MG63 (cell line): ENCODE data around the gene FGG. TPM values are rescaled to one million over a fixed set of nuclear protein-coding genes. Genes with fewer than 3 reads are reported as not detected.

Source experiments
- DNase-seq: peaks from one replicate; pipeline ENCODE4 v3.0.0-alpha.2; 2020
- H3K27me3 ChIP-seq: fragments of 250-450 bp; sonication (Bioruptor Pico); 2 replicates; pipeline ENCODE4 v1.5.1; 2020; ENCODE audit warnings: mild to moderate bottlenecking, moderate library complexity
- H3K36me3 ChIP-seq: fragments of 250-450 bp; sonication (Bioruptor Pico); 2 replicates; pipeline ENCODE4 v1.5.1; 2020; ENCODE audit warnings: mild to moderate bottlenecking, moderate library complexity
- H3K4me3 ChIP-seq: fragments of 250-450 bp; sonication (Bioruptor Pico); 2 replicates; pipeline ENCODE4 v1.5.1; 2020; ENCODE audit warnings: mild to moderate bottlenecking, moderate library complexity
- H3K9me3 ChIP-seq: fragments of 250-450 bp; sonication (Bioruptor Pico); 2 replicates; pipeline ENCODE4 v1.5.1; 2020; ENCODE audit warnings: mild to moderate bottlenecking, moderate library complexity
- total RNA-seq: library from RNA; depleted of rRNA; stranded (reverse); fragments of >200 nt; shearing (Covaris generic); gene quantifications from 2 replicates; pipeline ENCODE4 v1.2.3, GENCODE V29; 2014; ENCODE audit warnings: low replicate concordance; rRNA removed

FGG gene
- total RNA-seq: not detected in 2 replicates

DNA sequence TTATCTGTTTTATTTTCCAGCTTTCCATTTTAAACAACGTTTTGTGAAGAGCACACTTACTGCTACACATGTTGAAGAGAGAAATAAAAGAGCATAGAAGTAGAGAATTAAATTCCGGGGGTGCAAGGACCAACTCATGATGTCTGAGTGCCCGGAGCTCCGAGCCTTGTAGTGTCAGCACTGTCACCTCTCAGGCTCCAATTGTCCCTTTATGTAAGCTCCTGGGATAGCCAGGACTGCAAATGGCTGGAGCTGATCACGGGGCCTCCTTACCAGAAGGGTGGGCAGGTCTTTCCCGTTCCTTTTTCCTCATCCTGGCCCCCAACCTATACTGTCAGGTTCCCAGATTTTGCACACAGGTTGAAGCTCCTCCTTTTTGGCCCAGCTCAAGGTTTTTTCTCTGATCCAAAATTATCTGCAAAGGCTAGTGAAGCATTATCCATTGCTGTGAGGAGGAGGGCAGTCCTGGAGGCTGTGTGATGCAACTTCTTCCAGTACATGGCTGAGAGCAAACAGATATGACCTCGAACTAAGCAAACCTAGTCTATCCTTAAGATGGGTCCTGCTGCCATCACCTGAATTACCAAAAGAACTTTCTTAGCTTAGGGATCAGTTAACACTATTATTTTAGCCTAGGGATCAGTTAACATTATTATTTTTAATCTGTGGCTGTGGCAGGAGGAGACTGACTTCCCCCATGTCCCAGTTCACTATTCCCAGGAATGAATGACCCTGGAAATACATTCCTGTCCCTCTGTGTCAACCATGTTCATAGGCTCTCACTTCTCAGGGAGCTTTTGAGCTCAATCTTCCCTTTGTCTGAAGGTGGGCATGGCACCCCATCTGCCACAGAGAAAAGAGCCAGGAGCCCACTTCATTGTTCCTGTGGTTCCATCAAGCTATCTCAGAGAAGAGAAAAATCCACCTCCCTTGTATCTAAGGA, at the start of gene FGG:
FGG (minus strand) TSS at position 185 of the 943 bp plus-strand sequence; CDS start at position 138, 47 bp downstream.
- no peaks in the 10 kb centered on the region for H3K27me3 ChIP-seq
- no peak for DNase-seq
- H3K9me3 ChIP-seq: no peaks in the 10 kb centered on the region
- H3K36me3 ChIP-seq: no peaks in the 10 kb centered on the region
- no peak within 1 kb of the TSS for H3K4me3 ChIP-seq

GRCh38 chr4:154660052-154660451, 47.6 kb upstream of the FGG start:
- DNase-seq: peak; percentile 30
- H3K27me3 ChIP-seq: no peaks in the 10 kb centered on the region

DNA sequence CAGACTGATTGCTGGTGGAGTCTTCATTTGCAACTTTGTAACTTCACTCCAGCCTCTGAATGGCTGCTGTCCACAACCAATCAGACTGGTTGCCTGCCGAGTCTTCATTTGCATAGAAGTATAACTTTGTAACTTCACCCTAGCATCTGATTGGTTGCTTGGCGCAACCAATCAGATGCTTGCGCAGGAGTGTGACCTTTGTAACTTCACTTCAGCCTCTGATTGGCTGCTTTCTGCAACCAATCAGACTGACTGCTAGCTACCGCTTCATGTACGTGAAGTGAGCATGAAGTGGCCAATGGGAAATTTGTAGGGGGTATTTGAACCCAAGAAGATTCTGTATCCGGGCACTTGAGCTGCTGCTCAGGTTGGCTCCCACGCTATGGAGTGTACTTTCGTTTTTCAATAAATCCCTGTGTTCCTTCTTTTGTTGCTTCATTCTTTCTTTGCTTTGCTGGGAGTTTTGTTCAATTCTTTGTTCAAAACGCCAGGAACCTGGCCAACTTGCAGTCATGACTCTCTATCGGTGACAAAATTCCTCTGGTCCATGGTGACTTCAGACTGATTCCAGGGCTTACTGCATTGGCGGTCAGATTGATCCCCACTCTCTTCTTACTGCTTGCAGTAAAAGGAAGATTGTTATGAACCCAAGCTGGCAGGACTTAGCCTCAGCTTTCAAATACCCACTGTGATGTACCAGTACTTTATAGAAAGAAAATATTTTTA, 46.4 kb upstream of the FGG start:
- Histone ChIP-seq H3K9me3 (no peaks in the 10 kb centered on the region), H3K27me3 (no peaks in the 10 kb centered on the region), H3K36me3 (no peaks in the 10 kb centered on the region), H3K4me3 (no peak overlapping the region)
- no peak for DNase-seq

More at GRCh38 chr4:154660052-154660451, 47.6 kb upstream of the FGG start:
- no peak overlapping the region for H3K4me3 ChIP-seq
- no peaks in the 10 kb centered on the region for H3K9me3 ChIP-seq
- H3K36me3 ChIP-seq: no peaks in the 10 kb centered on the region

DNA sequence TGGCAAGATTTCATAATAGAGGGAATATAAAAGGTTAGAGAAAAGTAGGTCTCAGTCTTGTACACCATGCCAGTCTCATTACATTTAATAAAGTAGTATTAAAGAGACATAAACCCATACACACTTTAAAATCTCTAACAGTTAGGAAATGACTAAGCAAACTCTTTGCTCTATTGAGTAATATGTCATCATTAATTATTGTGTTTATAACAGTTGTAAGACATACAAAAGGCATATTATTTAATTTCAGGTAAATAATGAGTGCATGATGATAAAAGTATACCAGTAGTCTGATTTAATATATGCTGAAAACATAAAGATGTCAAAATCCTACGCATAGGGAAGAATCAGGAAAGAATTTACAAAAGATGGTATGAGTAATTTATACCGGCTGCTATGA, 31.0 kb upstream of the FGG start:
- no peak for DNase-seq
- H3K4me3 ChIP-seq: no peak overlapping the region
- no peaks in the 10 kb centered on the region for H3K9me3 ChIP-seq
- no peaks in the 10 kb centered on the region for H3K36me3 ChIP-seq
- H3K27me3 ChIP-seq: no peaks in the 10 kb centered on the region

DNA sequence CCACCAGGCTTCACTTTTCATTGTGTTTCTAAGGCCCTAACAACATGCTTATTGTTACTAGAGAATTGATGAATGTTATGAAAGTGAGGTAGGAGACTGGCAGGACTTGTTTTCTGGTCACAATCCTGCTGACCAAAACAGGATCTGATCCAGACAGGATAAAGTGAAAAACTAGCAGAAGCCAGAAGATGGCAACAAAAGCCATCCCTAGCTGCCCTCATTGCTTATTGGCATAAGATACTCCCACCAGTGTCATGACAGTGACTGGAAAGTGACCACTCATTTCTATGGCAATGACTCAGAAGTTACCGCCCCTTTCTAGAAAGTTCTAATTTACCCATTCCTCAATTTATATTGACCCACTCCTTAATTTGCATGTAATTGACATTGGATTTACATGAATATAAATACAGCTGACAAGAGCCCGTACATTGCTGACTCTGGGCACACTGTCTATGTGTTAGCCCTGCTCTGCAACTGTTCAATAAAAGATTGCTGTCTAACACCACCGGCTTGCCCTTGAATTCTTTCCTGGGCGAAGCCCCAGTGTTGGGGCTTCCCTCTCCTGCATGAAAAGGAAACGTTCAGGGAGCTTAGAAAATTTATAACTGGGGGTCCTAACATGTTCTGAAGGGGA, 30.0 kb upstream of the FGG start:
- no peak overlapping the region for H3K4me3 ChIP-seq
- no peaks in the 10 kb centered on the region for H3K27me3 ChIP-seq
- no peaks in the 10 kb centered on the region for H3K9me3 ChIP-seq
- no peaks in the 10 kb centered on the region for H3K36me3 ChIP-seq
- DNase-seq: no peak

DNA sequence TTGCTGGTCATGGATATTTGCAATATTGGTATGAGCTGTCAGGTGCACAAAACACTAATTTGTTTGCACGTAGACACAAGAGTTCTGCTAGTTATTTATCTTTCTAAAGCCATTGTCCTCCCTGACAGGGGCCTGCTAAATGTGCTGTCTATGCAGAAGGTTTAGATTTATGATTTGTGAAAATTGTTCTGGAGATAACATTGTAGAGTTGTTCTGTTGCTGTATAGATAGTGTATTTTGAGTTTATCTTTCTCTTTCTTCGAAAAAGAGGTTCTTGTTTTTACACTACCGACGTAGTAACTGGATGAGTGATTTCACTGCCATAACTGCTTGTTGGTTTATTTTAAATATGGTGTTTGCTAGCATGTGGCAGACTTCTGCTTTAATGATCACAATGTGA, 28.5 kb upstream of the FGG start:
- no peaks in the 10 kb centered on the region for H3K9me3 ChIP-seq
- no peaks in the 10 kb centered on the region for H3K36me3 ChIP-seq
- H3K27me3 ChIP-seq: no peaks in the 10 kb centered on the region
- no peak overlapping the region for H3K4me3 ChIP-seq
- no peak for DNase-seq

DNA sequence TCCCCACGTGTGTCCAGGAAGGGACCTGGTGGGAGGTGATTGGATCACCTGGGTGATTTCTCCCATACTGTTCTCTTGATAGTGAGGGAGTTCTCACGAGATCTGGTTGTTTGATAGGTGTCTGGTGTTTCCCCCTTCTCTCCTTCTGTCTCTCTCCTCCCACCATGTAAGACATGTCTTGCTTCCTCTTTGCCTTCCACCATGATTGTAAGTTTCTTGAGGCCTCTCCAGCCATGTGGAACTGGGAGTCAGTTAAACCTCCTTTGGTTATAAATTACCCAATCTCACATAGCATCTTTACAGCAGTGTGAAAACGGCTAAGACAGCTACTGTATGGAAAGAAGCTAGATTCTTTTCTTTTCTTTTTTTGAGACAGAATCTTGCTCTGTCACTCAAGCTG, 21.6 kb upstream of the FGG start:
- no peak for DNase-seq
- Histone ChIP-seq H3K36me3 (no peaks in the 10 kb centered on the region), H3K4me3 (no peak overlapping the region), H3K27me3 (no peaks in the 10 kb centered on the region), H3K9me3 (no peaks in the 10 kb centered on the region)

GRCh38 chr4:154631828-154632227, 19.4 kb upstream of the FGG start:
- DNase-seq: no peak
- H3K4me3 ChIP-seq: no peak overlapping the region
- no peaks in the 10 kb centered on the region for H3K36me3 ChIP-seq
- no peaks in the 10 kb centered on the region for H3K27me3 ChIP-seq
- H3K9me3 ChIP-seq: no peaks in the 10 kb centered on the region

- Histone ChIP-seq H3K9me3 (no peaks in the 10 kb centered on the region), H3K36me3 (no peaks in the 10 kb centered on the region), H3K4me3 (no peak overlapping the region), H3K27me3 (no peaks in the 10 kb centered on the region)
- DNase-seq: no peak
These were observed 17.9 kb upstream of the FGG start for GRCh38 chr4:154630324-154630723.

DNA sequence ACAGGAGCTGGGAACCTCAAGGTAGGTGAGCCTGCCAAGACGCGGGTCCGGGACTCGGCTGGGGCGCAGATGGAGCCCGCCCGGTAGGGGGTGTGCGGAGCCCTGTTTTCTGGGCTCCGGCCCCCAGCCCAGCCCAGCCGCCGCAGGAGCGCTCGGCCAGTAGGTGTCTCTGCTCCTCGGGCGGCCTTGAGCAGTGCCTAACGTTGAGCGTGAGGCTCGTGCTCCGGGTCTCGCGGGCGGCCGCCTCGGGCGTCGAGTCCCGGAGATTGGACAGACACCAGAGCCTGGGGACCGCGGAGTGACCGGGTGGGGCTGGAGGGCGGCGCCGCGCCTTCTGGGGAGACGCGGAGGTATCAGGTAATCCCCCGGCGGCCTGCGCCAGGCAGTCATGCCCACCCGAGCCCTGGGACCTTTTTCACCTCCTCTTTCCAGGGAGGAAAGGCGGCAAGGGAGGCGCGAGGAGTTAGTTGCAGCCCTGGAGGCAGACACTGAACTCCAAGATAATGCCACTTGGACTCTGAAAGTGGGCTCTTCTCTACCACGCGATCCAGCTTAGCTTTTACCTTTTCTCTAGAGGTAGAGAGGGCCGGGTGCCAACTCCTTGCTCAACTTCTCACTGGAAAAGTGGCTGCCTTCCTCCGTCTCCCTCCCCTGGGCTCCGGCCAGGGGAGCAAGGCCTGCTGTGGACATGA, 14.5 kb upstream of the FGG start:
- no peaks in the 10 kb centered on the region for H3K9me3 ChIP-seq
- DNase-seq: peak; percentile 65
- H3K36me3 ChIP-seq: no peaks in the 10 kb centered on the region
- no peaks in the 10 kb centered on the region for H3K27me3 ChIP-seq
- peak overlapping the region; percentile 20; the same call in 1 of the 2 replicates for H3K4me3 ChIP-seq

DNA sequence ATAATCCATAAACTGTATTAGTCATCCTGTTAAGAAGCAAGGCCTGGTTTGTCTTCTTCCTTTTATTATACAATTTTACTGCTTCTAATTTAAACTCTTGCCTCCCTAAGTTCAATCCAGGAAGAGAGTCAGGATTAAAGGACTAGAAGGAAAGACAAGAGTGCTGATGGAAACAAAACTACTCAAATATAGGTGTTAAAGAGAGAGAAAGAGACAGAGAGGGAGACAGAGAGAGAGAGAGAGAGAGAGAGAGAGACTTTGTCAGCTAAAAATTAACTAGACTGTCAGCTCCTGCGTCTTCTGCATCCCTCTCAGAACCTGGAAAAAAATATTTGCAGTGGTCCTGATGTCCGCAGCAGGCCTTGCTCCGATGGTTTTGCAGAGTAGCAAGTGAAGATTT, 13.5 kb upstream of the FGG start:
- DNase-seq: no peak
- H3K4me3 ChIP-seq: no peak overlapping the region
- no peaks in the 10 kb centered on the region for H3K27me3 ChIP-seq
- H3K9me3 ChIP-seq: no peaks in the 10 kb centered on the region
- no peaks in the 10 kb centered on the region for H3K36me3 ChIP-seq

- Histone ChIP-seq H3K36me3 (no peaks in the 10 kb centered on the region), H3K9me3 (no peaks in the 10 kb centered on the region), H3K27me3 (no peaks in the 10 kb centered on the region), H3K4me3 (no peak overlapping the region)
- DNase-seq: no peak
These were observed 11.5 kb upstream of the FGG start for GRCh38 chr4:154623995-154624394.

DNA sequence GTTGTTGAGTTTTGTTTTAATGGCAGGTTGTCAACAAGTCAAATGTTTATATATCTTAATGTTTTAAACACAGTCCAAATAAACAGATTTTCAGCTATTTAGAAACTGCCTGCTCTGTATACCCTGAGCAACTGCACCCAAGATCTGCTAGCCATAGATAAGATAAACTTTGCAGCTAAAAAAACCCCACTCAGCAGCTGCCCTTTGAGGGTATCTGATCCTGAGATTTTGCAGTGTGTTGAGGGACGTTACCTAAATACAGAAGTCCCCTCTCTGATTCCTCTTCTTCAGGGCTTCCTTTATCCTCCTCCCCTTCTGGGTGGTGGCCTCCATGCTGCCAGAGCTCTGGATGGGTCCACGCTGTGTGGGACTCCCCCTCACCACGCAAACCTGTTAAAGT, 11.0 kb upstream of the FGG start:
- Histone ChIP-seq H3K27me3 (no peaks in the 10 kb centered on the region), H3K4me3 (no peak overlapping the region), H3K36me3 (no peaks in the 10 kb centered on the region), H3K9me3 (no peaks in the 10 kb centered on the region)
- no peak for DNase-seq

GRCh38 chr4:154622598-154622997, 10.1 kb upstream of the FGG start:
- Histone ChIP-seq H3K27me3 (no peaks in the 10 kb centered on the region), H3K4me3 (no peak overlapping the region), H3K36me3 (no peaks in the 10 kb centered on the region), H3K9me3 (no peaks in the 10 kb centered on the region)
- DNase-seq: no peak

GRCh38 chr4:154620111-154620510, 7.7 kb upstream of the FGG start:
- no peaks in the 10 kb centered on the region for H3K27me3 ChIP-seq
- H3K4me3 ChIP-seq: no peak overlapping the region
- DNase-seq: no peak
- H3K36me3 ChIP-seq: no peaks in the 10 kb centered on the region
- H3K9me3 ChIP-seq: no peaks in the 10 kb centered on the region

- H3K27me3 ChIP-seq: no peaks in the 10 kb centered on the region
- H3K36me3 ChIP-seq: no peaks in the 10 kb centered on the region
- peak; percentile 8 for DNase-seq
- no peaks in the 10 kb centered on the region for H3K9me3 ChIP-seq
- no peak overlapping the region for H3K4me3 ChIP-seq
These were observed 6.4 kb upstream of the FGG start for GRCh38 chr4:154618708-154619315.
